Gastroesophageal sphincter (tissue), 4 donors: ENCODE measurements around the gene ACKR3. TPM values are rescaled to one million over a fixed set of nuclear protein-coding genes. Genes with fewer than 3 reads are reported as not detected.

ENCODE experiments used
- ATAC-seq: fragments of 150-250 bp; one replicate; pipeline ENCODE4 v1.9.1; 2016; ENCODE audit warnings: mild to moderate bottlenecking, moderate library complexity
- H3K27ac ChIP-seq, 4 donors: fragments of 200-600 bp; sonication (generic) in 3 of 4; 1 replicate in 3 of 4; 2 replicates in 1 of 4; pipeline ENCODE4 v1.5.1; 2016 to 2019
- H3K27me3 ChIP-seq: fragments of 200-600 bp; sonication (generic); one replicate; pipeline ENCODE4 v1.5.1; 2019
- H3K36me3 ChIP-seq, 2 donors: fragments of 200-600 bp; sonication (generic); one replicate each; pipeline ENCODE4 v1.5.1; 2019; ENCODE audit warnings: control low read depth in 1 of 2
- H3K4me1 ChIP-seq, 3 donors: fragments of 200-600 bp; sonication (generic); 1 replicate in 2 of 3; 2 replicates in 1 of 3; pipeline ENCODE4 v1.5.1; 2016 to 2019; ENCODE audit warnings: control low read depth in 2 of 3
- H3K4me3 ChIP-seq, 2 donors: fragments of 200-600 bp; sonication (generic); one replicate each; pipeline ENCODE4 v1.5.1; 2019; ENCODE audit warnings: mild to moderate bottlenecking in 1 of 2, moderate library complexity in 1 of 2
- H3K9me3 ChIP-seq, 3 donors: fragments of 200-600 bp; sonication (generic); one replicate each; pipeline ENCODE4 v1.5.1; 2017 to 2019; ENCODE audit warnings: control low read depth in 2 of 3
- EP300 ChIP-seq: sonication (generic); formaldehyde crosslinking; IDR thresholded peaks from one replicate; pipeline ENCODE4 v1.6.1; 2017; ENCODE audit warnings: antibody characterized with exemption, mild to moderate bottlenecking
- POLR2A ChIP-seq, 2 donors: fragments of 450-650 bp; IDR thresholded peaks; one replicate each; pipeline ENCODE4 v1.6.1; 2017; ENCODE audit warnings: antibody characterized with exemption in 2 of 2, mild to moderate bottlenecking in 2 of 2, moderate library complexity in 1 of 2
- POLR2AphosphoS5 ChIP-seq: sonication (generic); formaldehyde crosslinking; IDR thresholded peaks from one replicate; pipeline ENCODE4 v1.6.1; 2017; ENCODE audit warnings: antibody characterized with exemption
- WGBS, 2 donors: methylation state at CpG; one replicate each; pipeline ENCODE4 v1.1.5; 2018; ENCODE audit warnings: low coverage in 1 of 2; 5-methylcytosine and 5-hydroxymethylcytosine counted together
- total RNA-seq, 4 donors: library from RNA; depleted of rRNA; stranded (reverse); fragments of >200 nt; gene quantifications; one replicate each; pipeline ENCODE4 v1.1.0, GENCODE V29; 2016
- TF ChIP-seq, protein P1 (sequence below), 4 experiments: fragments of 200-600 bp in 2 of 4; fragments of 450-650 bp in 2 of 4; sonication (generic) in 1 of 4; IDR thresholded peaks; one replicate each; pipeline ENCODE4 v1.5.1; 2017 to 2019; ENCODE audit warnings: antibody characterized with exemption in 4 of 4, mild to moderate bottlenecking in 2 of 4, moderate library complexity in 2 of 4

Gene ACKR3
- total RNA-seq, 4 donors from 2014 or later, result 21.0 to 68.5 (median 42.5) TPM

DNA sequence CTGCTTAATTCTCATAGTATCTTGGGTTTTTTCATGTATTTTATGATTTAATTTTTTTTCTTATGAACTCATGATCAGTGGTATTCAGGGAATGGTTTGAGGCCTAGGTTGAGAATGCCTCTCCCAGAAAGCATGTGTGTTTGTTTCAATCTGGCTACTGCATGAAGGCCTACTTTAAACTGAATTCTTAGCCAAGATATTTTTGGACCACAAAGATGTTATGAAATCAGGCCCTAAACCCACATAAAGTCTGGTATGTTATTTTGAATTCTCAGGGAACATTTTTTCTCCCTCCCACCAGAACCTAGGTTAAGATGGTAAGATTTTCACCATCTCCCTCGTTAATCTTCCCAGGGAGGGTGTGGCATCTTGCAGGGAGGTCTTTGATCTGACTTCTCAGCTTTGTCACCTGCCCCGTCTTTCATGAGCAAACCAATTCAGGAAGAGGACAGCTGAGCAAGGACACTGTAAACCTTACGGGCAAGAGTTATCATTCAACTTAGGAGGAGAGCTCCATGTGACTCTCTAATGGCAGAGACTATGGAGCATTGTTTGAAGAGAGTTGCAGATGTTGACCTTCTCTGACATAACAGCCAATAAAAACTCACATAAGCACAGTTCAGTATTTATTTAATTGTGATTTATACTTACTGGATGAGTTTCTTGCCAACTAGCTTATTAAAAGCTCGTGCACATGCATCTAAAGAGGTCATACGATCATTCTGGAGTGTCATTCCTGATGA is 21.3 kb upstream of the ACKR3 start:
- peak; percentile 43 for ATAC-seq
- H3K27ac ChIP-seq, result no peak overlapping the region
- WGBS, 2 donors, result 59 to 63% methylated on average over 3 to 5 of the region's 5 CpGs
- no peaks in the 10 kb centered on the region for H3K4me1 ChIP-seq
- no peaks in the 10 kb centered on the region for H3K27me3 ChIP-seq
- no peaks in the 10 kb centered on the region for H3K36me3 ChIP-seq
- no peak for TF ChIP-seq EP300
- TF ChIP-seq POLR2AphosphoS5, result peak; percentile 11
- peaks cover 0 to 7% (median 0%) of the 10 kb centered on the region in 3 donors for H3K9me3 ChIP-seq
- no peak overlapping the region for H3K4me3 ChIP-seq

DNA sequence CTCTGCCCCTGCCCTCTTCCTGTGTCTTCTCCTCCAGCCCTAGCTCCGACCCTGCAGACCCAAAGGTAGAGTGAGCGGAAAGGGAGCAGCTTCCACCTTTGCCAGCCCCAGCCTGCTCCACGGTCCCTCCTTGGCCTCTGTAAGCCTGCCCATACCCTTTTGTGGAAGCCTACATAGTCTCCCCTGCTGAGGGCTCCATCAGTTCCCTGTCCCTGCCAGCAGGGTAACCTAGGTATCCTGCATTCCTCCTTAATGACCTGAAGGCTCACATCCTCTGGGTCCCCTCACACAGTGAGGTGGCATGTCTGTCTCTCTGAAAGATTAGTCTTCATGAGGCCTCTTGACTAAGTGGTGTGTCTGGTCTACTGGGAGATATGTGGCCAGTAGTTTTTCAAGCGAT is 20.5 kb upstream of the ACKR3 start:
- no peaks in the 10 kb centered on the region for H3K36me3 ChIP-seq
- TF ChIP-seq EP300 (no peak), POLR2A (IDR thresholded peaks at IDR 0.05) (no peak), POLR2AphosphoS5 (no peak)
- TF ChIP-seq, protein P1, sequence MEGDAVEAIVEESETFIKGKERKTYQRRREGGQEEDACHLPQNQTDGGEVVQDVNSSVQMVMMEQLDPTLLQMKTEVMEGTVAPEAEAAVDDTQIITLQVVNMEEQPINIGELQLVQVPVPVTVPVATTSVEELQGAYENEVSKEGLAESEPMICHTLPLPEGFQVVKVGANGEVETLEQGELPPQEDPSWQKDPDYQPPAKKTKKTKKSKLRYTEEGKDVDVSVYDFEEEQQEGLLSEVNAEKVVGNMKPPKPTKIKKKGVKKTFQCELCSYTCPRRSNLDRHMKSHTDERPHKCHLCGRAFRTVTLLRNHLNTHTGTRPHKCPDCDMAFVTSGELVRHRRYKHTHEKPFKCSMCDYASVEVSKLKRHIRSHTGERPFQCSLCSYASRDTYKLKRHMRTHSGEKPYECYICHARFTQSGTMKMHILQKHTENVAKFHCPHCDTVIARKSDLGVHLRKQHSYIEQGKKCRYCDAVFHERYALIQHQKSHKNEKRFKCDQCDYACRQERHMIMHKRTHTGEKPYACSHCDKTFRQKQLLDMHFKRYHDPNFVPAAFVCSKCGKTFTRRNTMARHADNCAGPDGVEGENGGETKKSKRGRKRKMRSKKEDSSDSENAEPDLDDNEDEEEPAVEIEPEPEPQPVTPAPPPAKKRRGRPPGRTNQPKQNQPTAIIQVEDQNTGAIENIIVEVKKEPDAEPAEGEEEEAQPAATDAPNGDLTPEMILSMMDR (IDR thresholded peaks at IDR 0.05), result no peak
- ATAC-seq, result no peak
- WGBS, 2 donors, result 85 to 100% methylated on average over 3 of the region's 4 CpGs
- no peak overlapping the region for H3K27ac ChIP-seq
- peaks cover 0 to 8% (median 0%) of the 10 kb centered on the region in 3 donors for H3K9me3 ChIP-seq
- no peaks in the 10 kb centered on the region for H3K4me1 ChIP-seq
- H3K4me3 ChIP-seq, result no peak overlapping the region
- H3K27me3 ChIP-seq, result peaks cover 2% of the 10 kb centered on the region

DNA sequence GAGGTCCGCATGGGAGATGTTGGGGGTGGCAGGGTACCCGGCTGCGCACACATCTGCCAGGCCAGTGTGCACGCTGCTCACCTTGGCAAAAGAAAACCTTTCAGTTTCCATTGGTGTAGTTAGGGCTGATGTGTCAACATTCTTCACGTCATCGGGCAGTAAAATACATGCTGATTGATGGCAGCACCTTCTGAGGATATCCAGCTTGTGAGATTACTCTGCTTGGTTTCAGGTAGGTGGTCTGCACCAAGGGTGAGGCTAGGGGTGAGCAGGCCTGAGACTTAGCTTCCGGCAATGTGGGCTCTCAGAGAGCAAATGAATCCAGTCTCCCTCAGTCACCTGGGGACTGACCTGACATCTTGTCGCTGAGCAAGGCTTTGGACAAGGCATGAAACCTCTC is 19.3 kb upstream of the ACKR3 start:
- TF ChIP-seq POLR2AphosphoS5, result no peak
- no peak for TF ChIP-seq POLR2A (IDR thresholded peaks at IDR 0.05)
- TF ChIP-seq, protein P1 (IDR thresholded peaks at IDR 0.05), result no peak
- TF ChIP-seq EP300, result no peak
- WGBS, 2 donors, result 80 to 93% methylated on average over 2 to 4 of the region's 8 CpGs
- Histone ChIP-seq H3K27ac (no peak overlapping the region), H3K27me3 (peaks cover 8% of the 10 kb centered on the region), H3K9me3 (peaks cover 0 to 17% (median 0%) of the 10 kb centered on the region in 3 donors), H3K4me3 (no peak overlapping the region), H3K36me3 (no peaks in the 10 kb centered on the region), H3K4me1 (no peaks in the 10 kb centered on the region)
- ATAC-seq, result no peak

DNA sequence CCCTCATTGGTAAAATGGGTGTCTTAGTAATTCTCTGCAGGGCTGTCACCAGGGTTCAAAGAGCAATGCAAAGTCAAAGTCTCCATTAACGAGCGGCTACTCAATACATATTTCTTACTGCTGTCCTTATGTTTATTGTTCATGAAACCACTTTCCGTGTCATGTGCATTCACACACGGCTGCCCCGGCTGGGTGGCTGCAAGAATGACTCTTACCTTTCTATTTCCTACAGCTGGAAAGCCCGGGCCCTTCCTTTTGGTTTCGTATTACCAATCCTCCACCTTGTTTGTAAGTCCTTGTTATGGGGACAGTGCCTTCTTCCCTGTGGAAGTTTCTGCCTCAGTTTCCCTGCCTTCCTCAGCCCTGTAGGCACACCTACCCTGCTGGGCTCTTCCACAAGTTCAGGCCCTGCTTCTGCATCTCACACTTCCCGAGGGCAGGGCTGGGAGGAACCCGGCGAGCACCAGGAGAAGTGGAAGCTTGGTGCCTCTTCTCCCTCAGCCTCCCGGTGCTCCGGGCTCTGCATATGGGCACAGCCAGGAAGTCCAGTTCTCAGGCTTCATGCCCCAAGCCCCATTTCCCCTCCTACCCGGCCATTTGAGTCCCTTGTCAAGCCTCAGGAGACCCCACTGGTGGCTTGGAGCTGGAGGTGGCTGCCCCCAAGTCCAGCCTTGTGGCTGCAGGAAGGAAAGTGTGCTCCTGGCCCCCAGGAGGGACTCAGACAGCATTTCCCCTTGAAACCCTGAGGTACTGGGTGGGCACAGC is 18.7 kb upstream of the ACKR3 start:
- H3K4me1 ChIP-seq, result no peaks in the 10 kb centered on the region
- 88 to 89% methylated on average over 3 to 9 of the region's 13 CpGs for WGBS, 2 donors
- no peak for TF ChIP-seq EP300
- no peak for TF ChIP-seq POLR2AphosphoS5
- TF ChIP-seq, protein P1 (IDR thresholded peaks at IDR 0.05), result no peak
- TF ChIP-seq POLR2A (IDR thresholded peaks at IDR 0.05), result no peak
- peaks cover 8% of the 10 kb centered on the region for H3K27me3 ChIP-seq
- no peak overlapping the region for H3K27ac ChIP-seq
- peaks cover 0 to 17% (median 0%) of the 10 kb centered on the region in 3 donors for H3K9me3 ChIP-seq
- no peak for ATAC-seq
- H3K4me3 ChIP-seq, result no peak overlapping the region
- no peaks in the 10 kb centered on the region for H3K36me3 ChIP-seq

DNA sequence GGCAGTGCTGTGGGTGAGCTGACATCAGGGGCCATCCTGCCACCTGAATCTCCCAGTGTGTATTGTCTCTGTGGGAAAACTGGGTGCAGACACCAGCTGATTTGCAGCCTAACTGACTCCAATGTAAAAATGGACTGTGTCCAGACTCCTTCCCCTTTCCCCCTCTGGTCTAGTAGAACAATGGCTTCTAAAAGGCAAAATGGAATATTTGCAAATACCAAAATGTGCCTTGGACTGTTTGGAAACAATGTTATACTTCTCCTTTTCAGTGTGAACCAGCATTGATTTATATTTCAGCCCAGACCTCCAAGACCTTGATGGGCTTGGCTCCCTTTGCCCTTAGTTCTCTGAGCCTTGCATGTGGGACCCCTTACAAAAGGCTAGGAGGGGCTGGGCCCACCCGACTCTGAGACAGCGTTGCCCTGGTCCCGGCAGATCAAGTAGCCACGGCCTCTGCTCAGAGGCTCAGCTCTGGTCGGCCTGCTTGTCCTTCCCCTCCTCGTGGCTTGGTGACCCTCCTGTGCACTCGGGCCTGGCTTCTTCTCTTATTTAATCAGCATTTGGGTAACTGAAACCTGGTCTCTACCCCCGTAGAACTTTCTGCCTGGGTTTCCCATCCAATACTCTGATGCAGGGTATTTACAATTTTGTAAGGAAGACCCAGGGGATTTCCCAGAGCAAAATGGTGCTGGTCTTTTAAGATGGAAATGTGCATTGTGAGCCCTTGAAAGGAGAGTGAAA is 18.0 kb upstream of the ACKR3 start:
- H3K4me3 ChIP-seq, result no peak overlapping the region
- no peak for ATAC-seq
- peaks cover 0 to 17% (median 0%) of the 10 kb centered on the region in 3 donors for H3K9me3 ChIP-seq
- H3K4me1 ChIP-seq, result no peaks in the 10 kb centered on the region
- H3K27me3 ChIP-seq, result peaks cover 8% of the 10 kb centered on the region
- 60% methylated on average over 2 of the region's 8 CpGs; no CpG with 5 or more reads in 1 of the 2 donors for WGBS, 2 donors
- no peak overlapping the region for H3K27ac ChIP-seq
- H3K36me3 ChIP-seq, result no peaks in the 10 kb centered on the region
- TF ChIP-seq, protein P1 (IDR thresholded peaks at IDR 0.05), result no peak
- TF ChIP-seq POLR2AphosphoS5 (no peak), EP300 (no peak), POLR2A (IDR thresholded peaks at IDR 0.05) (no peak)
